ENCODE results near the gene WNT3. TPM values are rescaled to one million over a fixed set of nuclear protein-coding genes. Genes with fewer than 3 reads are reported as not detected.

WNT3 gene
- total RNA-seq, 4 donors from 2014 or later: 0.21 to 0.90 (median 0.73) TPM

DNA sequence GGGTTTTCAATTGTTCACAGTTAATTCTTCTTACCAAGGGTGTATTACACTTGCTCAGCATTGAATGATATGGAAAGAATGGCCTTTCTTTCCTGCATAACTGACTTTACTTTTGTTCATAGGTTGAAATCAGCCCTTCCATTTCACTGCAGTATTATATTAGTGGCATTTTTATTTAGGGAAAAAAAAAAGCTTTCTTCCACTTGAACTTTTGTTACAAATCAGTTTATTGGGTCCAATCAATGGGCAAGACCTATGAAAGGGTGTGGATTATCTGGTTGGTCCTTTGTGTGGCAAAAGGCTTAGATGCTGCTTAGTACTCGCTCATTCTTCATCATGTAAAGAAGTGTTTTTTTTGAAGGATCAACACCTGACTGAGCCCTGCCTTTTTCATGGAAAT lies 74.1 kb downstream of the WNT3 start:
- Histone ChIP-seq H3K9me3 (no peaks in the 10 kb centered on the region), H3K27me3 (no peaks in the 10 kb centered on the region), H3K4me3 (no peak overlapping the region), H3K27ac (no peak overlapping the region), H3K4me1 (no peaks in the 10 kb centered on the region), H3K36me3 (peaks cover 0 to 20% (median 0%) of the 10 kb centered on the region in 3 donors)
- TF ChIP-seq EP300 (IDR thresholded peaks at IDR 0.05): no peak
- no peak for TF ChIP-seq POLR2A (IDR thresholded peaks at IDR 0.05)
- DNase-seq (ENCODE audit: low spot score in 2 of 2): no peak
- WGBS, 2 donors: 92 to 94% methylated on average over 1 of the region's 1 CpG

DNA sequence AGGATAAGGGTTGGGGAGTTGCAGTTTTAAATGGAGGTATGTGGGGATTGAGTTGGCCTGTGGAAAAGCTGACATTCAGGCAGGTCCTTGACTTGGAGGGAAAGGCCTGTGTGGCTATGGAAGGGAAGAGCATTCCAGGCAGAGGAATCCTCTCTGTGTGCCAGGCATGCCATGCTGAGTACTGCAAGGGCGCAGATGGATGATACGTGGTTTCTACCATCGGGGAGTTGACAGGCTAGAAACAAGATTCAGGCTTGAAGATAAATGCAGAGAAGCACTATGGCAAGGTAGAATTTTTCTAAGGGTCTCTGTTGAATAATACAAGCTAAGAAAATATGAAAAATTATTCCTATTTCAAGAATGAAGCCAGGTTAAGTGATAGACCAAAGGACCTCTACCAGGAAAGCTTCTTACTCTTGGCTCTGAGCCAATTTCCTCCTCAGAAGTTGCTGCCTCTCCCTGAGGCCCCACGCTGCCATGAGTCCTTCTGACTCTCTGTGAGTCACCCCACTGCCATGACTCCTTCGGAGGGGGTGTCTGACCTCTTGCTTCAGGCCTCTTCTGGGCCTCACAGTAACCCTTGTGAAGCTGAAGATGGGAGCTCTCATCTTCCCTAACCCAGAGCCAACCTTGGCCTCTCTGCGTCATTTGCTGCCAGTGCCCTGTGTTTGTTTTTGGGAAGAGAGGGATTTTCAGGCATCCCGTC lies 75.8 kb downstream of the WNT3 start:
- H3K36me3 ChIP-seq: peaks cover 0 to 32% (median 0%) of the 10 kb centered on the region in 3 donors
- no peaks in the 10 kb centered on the region for H3K27me3 ChIP-seq
- 65 to 71% methylated on average over 6 to 7 of the region's 7 CpGs for WGBS, 2 donors
- no peak for DNase-seq (ENCODE audit: low spot score in 2 of 2)
- no peak overlapping the region for H3K4me3 ChIP-seq
- no peaks in the 10 kb centered on the region for H3K4me1 ChIP-seq
- H3K27ac ChIP-seq: no peak overlapping the region
- H3K9me3 ChIP-seq: no peaks in the 10 kb centered on the region
- TF ChIP-seq POLR2A (IDR thresholded peaks at IDR 0.05) (no peak), CTCF (IDR thresholded peaks at IDR 0.05) (no peak), EP300 (IDR thresholded peaks at IDR 0.05) (no peak)

DNA sequence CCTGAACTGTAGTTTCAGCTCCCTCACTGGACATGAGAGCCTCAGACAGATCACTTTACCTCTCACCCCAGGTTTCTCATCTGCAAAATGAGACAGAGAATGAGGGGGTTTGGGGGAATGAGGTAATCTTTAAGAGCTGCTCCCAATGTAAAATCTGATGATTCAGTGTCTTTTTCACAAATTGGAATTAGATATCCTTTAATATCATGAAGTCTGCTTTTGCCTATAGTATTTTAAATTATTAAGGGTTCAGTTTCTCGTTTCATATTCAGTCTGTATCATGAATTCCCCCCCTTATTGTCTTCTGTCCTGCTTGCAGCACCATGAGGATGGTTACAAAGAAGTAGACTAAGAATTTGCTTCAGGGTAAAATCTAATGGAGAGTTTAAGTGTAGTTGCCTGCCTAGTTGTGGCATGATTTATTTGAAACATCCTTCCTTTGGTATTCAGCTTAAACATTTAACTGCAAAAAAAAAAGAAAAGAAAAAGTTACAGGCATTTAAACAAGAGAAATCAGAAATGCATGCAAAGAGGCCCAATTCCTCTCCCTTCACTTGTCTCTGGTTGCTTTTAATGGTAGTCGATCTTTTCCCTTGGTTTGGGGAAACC lies 77.3 kb downstream of the WNT3 start:
- TF ChIP-seq EP300 (IDR thresholded peaks at IDR 0.05): no peak
- H3K27me3 ChIP-seq: no peaks in the 10 kb centered on the region
- no peak overlapping the region for H3K27ac ChIP-seq
- H3K4me1 ChIP-seq: no peaks in the 10 kb centered on the region
- DNase-seq (ENCODE audit: low spot score in 2 of 2): no peak
- H3K9me3 ChIP-seq: no peaks in the 10 kb centered on the region
- WGBS, 2 donors: 63 to 69% methylated on average over 2 of the region's 2 CpGs
- H3K4me3 ChIP-seq: no peak overlapping the region
- H3K36me3 ChIP-seq: peaks cover 0 to 32% (median 0%) of the 10 kb centered on the region in 3 donors

- Histone ChIP-seq H3K27ac (no peak overlapping the region), H3K4me3 (no peak overlapping the region), H3K9me3 (no peaks in the 10 kb centered on the region), H3K4me1 (no peaks in the 10 kb centered on the region), H3K27me3 (no peaks in the 10 kb centered on the region), H3K36me3 (peaks cover 0 to 32% (median 0%) of the 10 kb centered on the region in 3 donors)
- no peak for DNase-seq (ENCODE audit: low spot score in 2 of 2)
- no peak for TF ChIP-seq EP300 (IDR thresholded peaks at IDR 0.05)
- TF ChIP-seq CTCF (IDR thresholded peaks at IDR 0.05): no peak
- no peak for TF ChIP-seq POLR2A (IDR thresholded peaks at IDR 0.05)
Observed at GRCh38 chr17:46739982-46740381, 78.5 kb downstream of the WNT3 start.

DNA sequence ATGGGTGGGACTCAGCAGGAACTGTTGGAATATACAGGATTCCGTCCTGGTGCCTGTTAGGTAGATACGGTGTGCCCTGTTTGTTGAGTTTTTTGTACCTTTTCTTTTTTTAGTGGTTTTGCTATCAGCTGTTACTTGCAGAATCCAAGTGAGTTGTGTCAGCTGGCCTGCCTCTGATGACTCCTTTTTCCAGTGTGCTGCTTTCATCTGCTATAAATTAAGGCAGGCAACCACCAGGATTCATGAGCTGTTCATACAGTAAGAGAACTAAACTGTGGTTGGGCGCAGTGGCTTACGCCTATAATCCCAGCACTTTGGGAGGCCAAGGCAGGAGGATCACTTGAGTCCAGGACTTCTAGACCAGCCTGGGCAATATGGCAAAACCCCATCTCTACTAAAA lies 79.9 kb downstream of the WNT3 start:
- WGBS, 2 donors: 91 to 93% methylated on average over 4 of the region's 4 CpGs
- Histone ChIP-seq H3K36me3 (peaks cover 0 to 31% (median 0%) of the 10 kb centered on the region in 3 donors), H3K27ac (no peak overlapping the region), H3K27me3 (no peaks in the 10 kb centered on the region), H3K4me3 (no peak overlapping the region), H3K9me3 (no peaks in the 10 kb centered on the region), H3K4me1 (no peaks in the 10 kb centered on the region)
- no peak for TF ChIP-seq POLR2A (IDR thresholded peaks at IDR 0.05)
- TF ChIP-seq EP300 (IDR thresholded peaks at IDR 0.05): no peak
- TF ChIP-seq CTCF (IDR thresholded peaks at IDR 0.05): no peak
- DNase-seq (ENCODE audit: low spot score in 2 of 2): no peak

- H3K4me3 ChIP-seq: no peak overlapping the region
- H3K36me3 ChIP-seq: peaks cover 0 to 29% (median 0%) of the 10 kb centered on the region in 3 donors
- H3K27ac ChIP-seq: no peak overlapping the region
- no peaks in the 10 kb centered on the region for H3K27me3 ChIP-seq
- DNase-seq (ENCODE audit: low spot score in 2 of 2): no peak
- WGBS, 2 donors: 76 to 84% methylated on average over 4 of the region's 4 CpGs
- no peaks in the 10 kb centered on the region for H3K9me3 ChIP-seq
- TF ChIP-seq EP300 (IDR thresholded peaks at IDR 0.05): no peak
- TF ChIP-seq POLR2A (IDR thresholded peaks at IDR 0.05): no peak
- TF ChIP-seq CTCF (IDR thresholded peaks at IDR 0.05): no peak
- no peaks in the 10 kb centered on the region for H3K4me1 ChIP-seq
Observed at GRCh38 chr17:46737326-46737725, 81.2 kb downstream of the WNT3 start.
